Mucosa of stomach (tissue), 1 donor: ENCODE data around the gene C4B.
"Not testable (repeated sequence)": the region's sequence is repeated elsewhere in the genome, so short reads cannot be mapped to it uniquely, and the experiment has no call there.

Source experiments
- H3K27me3 ChIP-seq: one replicate; pipeline ENCODE4 v1.7.0; 2013; ENCODE audit warnings: mild to moderate bottlenecking, low read length; ENCODE audit not compliant: control insufficient read depth, insufficient read depth
- H3K36me3 ChIP-seq: one replicate; pipeline ENCODE4 v1.7.0; 2013; ENCODE audit warnings: low read length; ENCODE audit not compliant: control insufficient read depth, insufficient read depth
- H3K4me1 ChIP-seq: one replicate; pipeline ENCODE4 v1.7.0; 2013; ENCODE audit warnings: mild to moderate bottlenecking, low read length; ENCODE audit not compliant: control insufficient read depth, insufficient read depth
- H3K4me3 ChIP-seq: one replicate; pipeline ENCODE4 v1.7.0; 2013; ENCODE audit warnings: low read length
- H3K9ac ChIP-seq: one replicate; pipeline ENCODE4 v1.7.0; 2013; ENCODE audit warnings: mild to moderate bottlenecking, low read length, moderate library complexity
- H3K9me3 ChIP-seq: one replicate; pipeline ENCODE4 v1.7.0; 2013; ENCODE audit warnings: mild to moderate bottlenecking, low read length, moderate library complexity; ENCODE audit not compliant: control insufficient read depth
- donor health status: Pancreatic carcinoma.

Gene C4B

DNA sequence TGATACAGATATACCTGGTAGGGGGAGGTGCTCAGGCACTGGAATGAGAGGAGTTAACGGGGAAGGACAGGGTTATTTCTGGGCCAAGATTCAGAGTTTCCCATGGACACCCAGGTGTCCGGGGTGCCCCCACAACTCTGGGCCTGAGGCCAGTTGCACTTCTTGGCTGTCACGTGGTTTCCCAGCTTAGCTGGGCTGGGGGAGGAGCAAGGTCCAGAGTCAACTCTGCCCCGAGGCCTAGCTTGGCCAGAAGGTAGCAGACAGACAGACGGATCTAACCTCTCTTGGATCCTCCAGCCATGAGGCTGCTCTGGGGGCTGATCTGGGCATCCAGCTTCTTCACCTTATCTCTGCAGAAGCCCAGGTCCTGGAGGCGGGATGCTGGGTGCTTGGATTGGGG lies at the start of gene C4B:
TSS of gene C4B (plus strand) at position 249 of the 400 bp plus-strand sequence. CDS start at position 300, 51 bp downstream.
- H3K4me1 ChIP-seq, H3K27me3 ChIP-seq, H3K9me3 ChIP-seq, H3K4me3 ChIP-seq, H3K9ac ChIP-seq, H3K36me3 ChIP-seq: not testable (repeated sequence)

DNA sequence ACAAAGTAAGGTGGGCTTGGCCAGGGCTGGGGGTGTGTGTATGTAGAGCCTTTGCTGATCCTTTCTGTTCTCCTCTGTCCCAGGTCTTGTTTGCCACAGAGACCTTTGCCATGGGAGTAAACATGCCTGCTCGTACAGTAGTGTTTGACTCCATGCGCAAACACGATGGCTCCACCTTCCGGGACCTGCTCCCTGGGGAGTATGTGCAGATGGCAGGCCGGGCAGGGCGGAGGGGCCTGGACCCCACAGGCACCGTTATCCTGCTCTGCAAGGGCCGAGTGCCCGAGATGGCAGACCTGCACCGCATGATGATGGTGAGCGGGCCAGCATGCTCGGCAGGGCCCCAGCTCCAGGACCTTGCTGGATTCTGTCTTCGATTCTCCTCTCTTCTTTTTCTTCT lies 48.9 kb upstream of the C4B start:
- Histone ChIP-seq H3K36me3 (peaks cover 20% of the 10 kb centered on the region), H3K4me3 (no peak overlapping the region), H3K4me1 (peaks cover 3% of the 10 kb centered on the region), H3K9me3 (no peaks in the 10 kb centered on the region), H3K27me3 (no peaks in the 10 kb centered on the region), H3K9ac (no peak overlapping the region)

DNA sequence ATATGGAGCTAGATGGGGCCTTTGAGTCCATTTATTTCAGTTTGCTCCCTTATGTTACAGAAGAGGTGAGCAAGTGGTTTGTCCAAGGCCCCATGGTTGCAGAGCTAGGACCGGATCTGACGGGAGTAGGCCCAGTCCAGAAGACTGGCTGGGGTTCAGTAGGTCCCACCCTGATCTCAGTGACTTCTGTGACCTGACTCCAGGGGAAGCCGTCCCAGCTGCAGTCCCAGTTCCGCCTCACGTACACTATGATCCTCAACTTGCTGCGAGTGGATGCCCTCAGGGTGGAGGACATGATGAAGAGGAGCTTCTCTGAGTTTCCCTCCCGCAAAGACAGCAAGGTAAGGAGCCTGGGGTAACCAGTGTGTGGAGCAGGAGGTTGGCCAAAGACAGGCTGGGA lies 48.1 kb upstream of the C4B start:
- H3K9me3 ChIP-seq = no peaks in the 10 kb centered on the region
- no peak overlapping the region for H3K4me3 ChIP-seq
- peaks cover 11% of the 10 kb centered on the region for H3K4me1 ChIP-seq
- H3K27me3 ChIP-seq = no peaks in the 10 kb centered on the region
- no peak overlapping the region for H3K9ac ChIP-seq
- peaks cover 20% of the 10 kb centered on the region for H3K36me3 ChIP-seq

DNA sequence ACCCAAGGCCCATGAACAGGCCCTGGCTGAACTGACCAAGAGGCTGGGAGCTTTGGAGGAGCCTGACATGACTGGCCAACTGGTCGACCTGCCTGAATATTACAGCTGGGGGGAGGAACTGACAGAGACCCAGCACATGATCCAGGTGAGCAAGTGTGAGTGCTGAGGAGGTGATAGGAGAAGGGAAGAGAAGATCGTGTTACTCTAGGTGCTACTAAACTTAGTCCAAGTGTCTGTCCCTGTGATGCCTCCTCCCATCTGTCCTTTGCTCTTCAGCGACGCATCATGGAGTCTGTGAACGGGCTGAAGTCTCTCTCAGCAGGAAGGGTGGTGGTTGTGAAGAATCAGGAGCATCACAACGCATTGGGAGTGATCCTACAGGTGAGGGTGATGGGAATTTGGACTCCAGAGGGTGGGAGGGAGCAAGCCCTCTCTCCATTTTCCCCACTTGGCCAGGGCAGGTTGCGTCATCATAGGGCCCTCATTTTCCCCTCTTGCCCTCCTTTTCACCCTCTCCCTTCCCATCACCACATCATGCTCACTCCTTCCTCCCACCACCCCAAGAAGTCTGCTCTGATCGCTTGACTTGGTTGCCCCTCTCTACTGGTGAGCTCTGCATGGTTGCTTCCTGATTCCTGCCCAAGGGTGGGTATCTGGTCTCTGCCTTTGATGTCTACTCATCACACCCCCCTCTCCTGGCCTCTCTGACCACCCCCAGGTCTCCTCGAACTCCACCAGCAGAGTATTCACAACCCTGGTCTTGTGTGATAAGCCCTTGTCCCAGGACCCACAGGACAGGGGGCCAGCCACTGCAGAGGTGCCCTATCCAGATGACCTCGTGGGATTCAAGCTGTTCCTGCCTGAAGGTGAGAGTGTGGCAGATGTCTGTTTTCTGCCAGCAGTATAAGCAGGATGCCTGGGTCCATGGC lies 47.3 kb upstream of the C4B start:
- peaks cover 11% of the 10 kb centered on the region for H3K4me1 ChIP-seq
- peaks cover 15% of the 10 kb centered on the region for H3K36me3 ChIP-seq
- no peak overlapping the region for H3K9ac ChIP-seq
- H3K4me3 ChIP-seq = no peak overlapping the region
- H3K9me3 ChIP-seq = no peaks in the 10 kb centered on the region
- H3K27me3 ChIP-seq = no peaks in the 10 kb centered on the region

DNA sequence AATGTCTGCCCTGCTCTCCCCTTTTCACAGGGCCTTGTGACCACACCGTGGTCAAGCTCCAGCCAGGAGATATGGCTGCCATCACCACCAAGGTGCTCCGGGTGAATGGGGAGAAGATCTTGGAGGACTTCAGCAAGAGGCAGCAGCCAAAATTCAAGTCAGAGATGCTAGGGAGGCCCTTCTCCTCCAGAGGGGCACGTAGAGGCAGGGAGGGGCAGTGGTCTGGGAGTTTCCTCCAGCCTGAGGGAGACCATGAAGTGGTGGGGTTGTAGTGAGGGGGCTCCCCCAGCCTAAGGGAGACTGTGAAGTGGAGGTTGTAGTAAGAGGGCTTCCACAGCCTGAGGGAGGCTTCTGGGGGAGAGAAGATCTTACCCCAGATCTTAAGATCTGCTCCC lies 46.7 kb upstream of the C4B start:
- peaks cover 17% of the 10 kb centered on the region for H3K4me1 ChIP-seq
- peaks cover 15% of the 10 kb centered on the region for H3K36me3 ChIP-seq
- H3K4me3 ChIP-seq = no peak overlapping the region
- H3K9me3 ChIP-seq = no peaks in the 10 kb centered on the region
- H3K27me3 ChIP-seq = no peaks in the 10 kb centered on the region
- no peak overlapping the region for H3K9ac ChIP-seq

DNA sequence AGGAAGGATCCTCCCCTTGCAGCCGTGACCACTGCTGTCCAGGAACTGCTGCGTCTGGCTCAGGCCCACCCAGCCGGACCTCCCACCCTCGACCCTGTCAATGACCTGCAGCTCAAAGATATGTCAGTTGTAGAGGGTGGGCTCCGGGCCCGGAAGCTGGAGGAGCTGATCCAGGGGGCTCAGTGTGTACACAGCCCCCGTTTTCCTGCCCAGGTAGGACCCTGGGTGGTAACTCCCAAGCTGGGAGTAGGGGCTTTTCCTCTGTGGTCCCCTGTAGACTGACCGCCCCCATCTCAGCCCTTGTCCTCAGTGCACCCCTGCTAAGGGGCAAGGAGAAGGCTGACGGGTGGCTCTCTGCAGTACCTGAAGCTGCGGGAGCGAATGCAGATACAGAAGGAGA lies 46.3 kb upstream of the C4B start:
- Histone ChIP-seq H3K9me3 (no peaks in the 10 kb centered on the region), H3K9ac (no peak overlapping the region), H3K4me1 (peaks cover 20% of the 10 kb centered on the region), H3K36me3 (peaks cover 15% of the 10 kb centered on the region), H3K4me3 (no peak overlapping the region), H3K27me3 (no peaks in the 10 kb centered on the region)

DNA sequence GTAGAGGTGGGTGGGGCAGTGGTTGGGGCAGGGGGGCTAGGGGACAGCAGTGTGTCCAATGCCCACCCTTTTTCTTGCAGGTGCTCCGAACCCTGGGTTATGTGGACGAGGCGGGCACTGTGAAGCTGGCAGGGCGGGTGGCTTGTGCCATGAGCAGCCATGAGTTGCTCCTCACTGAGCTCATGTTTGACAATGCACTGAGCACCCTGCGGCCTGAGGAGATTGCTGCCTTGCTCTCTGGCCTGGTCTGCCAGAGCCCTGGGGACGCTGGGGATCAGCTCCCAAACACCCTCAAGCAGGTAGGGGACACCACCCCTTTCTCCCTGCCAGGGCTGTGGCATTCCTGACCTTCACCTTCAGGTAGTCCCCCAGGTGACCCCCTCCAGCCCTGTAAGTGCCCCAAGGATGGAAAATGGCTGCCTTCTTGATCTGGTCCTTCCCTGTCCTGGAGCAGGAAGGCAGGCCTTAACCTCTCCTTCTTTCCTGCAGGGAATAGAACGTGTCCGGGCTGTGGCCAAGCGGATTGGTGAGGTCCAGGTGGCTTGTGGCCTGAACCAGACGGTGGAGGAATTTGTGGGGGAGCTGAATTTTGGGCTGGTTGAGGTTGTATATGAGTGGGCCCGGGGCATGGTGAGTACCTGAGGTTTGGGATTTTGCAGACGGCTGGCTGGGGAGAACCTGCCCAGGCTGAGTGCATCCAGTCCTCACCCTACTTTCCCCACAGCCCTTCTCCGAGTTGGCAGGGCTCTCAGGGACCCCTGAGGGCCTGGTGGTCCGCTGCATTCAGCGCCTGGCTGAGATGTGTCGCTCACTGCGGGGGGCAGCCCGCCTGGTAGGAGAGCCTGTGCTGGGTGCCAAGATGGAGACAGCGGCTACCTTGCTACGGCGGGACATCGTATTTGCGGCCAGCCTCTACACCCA lies 45.5 kb upstream of the C4B start:
- Histone ChIP-seq H3K36me3 (peaks cover 13% of the 10 kb centered on the region), H3K4me3 (no peak overlapping the region), H3K9ac (no peak overlapping the region), H3K4me1 (peaks cover 20% of the 10 kb centered on the region), H3K9me3 (no peaks in the 10 kb centered on the region), H3K27me3 (no peaks in the 10 kb centered on the region)

DNA sequence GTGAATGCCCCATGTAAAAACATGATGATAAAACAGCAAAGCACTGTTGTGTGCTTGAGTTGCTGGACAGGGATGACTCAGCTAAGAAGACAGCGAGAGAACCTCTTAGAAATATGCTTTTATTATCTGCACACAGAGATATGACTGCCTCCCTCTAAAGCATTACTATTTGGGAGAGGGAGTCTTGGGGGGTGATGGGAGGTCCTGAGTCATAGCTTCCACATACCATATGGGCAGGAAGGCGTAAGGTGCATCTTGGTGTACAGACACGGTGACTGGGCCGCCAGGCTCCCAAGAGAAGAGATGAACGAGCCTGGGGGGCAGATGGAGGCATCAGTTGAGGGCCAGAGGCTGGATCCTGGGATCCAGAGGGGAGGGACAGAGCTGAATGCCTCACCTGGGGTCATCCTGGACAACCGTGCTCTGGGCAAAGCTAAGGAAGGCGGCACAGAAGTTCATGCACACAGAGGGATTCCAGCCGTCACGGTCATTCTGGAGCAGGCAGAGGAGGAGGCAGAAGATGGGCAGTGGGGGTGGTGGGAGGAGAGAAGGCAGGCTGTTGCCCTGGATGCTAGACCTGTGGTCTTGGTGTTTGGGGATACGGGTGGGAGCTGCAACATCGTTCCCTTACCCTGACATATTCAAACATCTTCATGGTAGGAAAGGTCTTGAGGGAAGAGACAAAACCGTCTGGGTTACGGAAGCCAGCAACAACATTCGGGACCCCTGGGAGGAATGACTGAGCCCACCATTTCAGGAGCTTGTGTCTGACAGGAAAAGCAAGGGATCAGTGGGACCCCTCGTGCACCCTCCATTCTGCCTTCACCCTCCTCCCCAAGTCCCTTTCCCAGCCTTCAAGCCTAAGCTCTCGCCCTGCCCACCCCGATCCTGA lies 44.6 kb upstream of the C4B start:
- no peaks in the 10 kb centered on the region for H3K9me3 ChIP-seq
- peaks cover 7% of the 10 kb centered on the region for H3K36me3 ChIP-seq
- no peaks in the 10 kb centered on the region for H3K27me3 ChIP-seq
- no peak overlapping the region for H3K4me3 ChIP-seq
- H3K9ac ChIP-seq = no peak overlapping the region
- peaks cover 20% of the 10 kb centered on the region for H3K4me1 ChIP-seq

DNA sequence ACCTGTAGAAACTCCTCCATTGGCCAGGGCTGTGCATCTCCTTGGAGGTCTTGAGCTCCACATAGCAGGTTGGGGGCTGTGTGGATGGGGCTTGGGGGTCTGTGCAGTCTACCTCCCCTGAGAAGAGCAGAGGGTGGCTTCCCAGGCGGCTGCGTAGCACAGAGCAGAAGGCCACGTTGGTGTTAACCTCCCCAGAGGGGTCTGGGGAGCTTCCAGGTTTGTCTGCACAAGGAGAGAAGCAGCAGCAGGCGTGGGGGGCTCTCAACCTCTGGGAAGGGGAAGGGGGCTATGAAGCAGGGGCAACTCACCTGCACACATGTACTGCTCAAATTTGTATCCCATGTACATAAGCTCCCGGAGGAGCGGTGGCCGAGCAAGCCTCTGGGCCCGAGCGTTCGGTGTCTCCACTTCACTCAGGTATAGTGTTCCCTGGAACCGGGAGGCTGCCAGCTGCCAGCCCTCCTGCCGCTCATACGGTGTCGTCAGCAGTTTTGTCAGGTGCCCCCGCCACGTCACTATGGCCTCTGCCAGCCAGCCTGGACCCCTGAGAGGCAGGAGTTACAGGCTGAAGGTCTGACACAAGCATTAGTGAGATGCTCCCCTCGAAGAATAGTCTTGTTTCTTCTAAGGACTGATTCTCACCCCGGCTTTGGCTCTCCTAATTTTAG lies 43.9 kb upstream of the C4B start:
- peaks cover 7% of the 10 kb centered on the region for H3K36me3 ChIP-seq
- H3K4me3 ChIP-seq = peak overlapping the region; percentile 59
- H3K27me3 ChIP-seq = no peaks in the 10 kb centered on the region
- H3K4me1 ChIP-seq = peaks cover 20% of the 10 kb centered on the region
- no peaks in the 10 kb centered on the region for H3K9me3 ChIP-seq
- H3K9ac ChIP-seq = peak overlapping the region; percentile 94

DNA sequence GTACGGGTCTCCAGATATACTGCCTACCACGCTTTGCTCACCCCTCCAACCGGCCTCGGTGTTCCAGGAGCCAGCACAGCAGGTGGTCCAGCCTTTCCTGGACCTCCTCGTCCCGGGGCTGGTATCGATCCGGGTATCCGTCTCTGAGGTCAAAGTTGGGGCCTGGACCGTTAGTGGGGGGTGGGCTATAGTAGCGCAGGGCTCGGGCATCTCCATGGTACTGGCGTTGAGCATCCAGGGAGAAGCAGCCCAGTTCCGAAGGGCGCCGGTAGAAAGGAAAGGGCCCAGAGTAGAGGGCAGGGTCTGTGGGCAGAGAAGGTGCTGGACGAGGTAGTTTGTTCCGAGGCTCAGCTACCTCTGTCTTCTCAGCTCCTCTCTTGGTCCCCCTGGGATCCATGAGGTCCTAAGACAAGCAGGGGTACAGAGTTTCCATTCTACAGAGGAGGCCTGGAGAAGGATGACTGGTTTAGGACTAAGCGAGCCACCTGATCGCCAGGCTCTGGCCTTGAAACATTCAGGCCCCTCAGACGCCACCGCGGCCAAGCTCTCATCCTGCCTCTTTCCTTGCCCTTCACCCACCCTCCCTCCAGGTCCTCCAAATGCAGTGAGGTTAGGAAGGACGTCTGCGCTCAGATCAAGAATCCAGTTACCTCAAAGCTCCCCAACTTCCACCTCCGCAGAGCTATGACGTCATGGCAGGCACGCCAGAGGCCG lies 43.2 kb upstream of the C4B start:
- peaks cover 7% of the 10 kb centered on the region for H3K36me3 ChIP-seq

More for the DNA sequence above, 43.2 kb upstream of the C4B start:
- Histone ChIP-seq H3K27me3 (no peaks in the 10 kb centered on the region), H3K9me3 (no peaks in the 10 kb centered on the region), H3K4me1 (peaks cover 20% of the 10 kb centered on the region), H3K9ac (peak overlapping the region; percentile 94), H3K4me3 (peak overlapping the region; percentile 59)
